Activated B cell treated with CpG ODN at 0.5 μM for 24 hours (primary cell): ENCODE measurements around the gene ETNK1. TPM values are rescaled to one million over a fixed set of nuclear protein-coding genes. Genes with fewer than 3 reads are reported as not detected.

ENCODE experiments used
- ATAC-seq: fragments of 200-7000 bp; cut with Tn5 transposase; one replicate; pipeline ENCODE4 v1.10.0; 2021; ENCODE audit warnings: low read depth, mild to moderate bottlenecking, moderate library complexity
- CTCF ChIA-PET: fragments of 350-600 bp; sonication (Branson Sonifier 250); formaldehyde crosslinking; loops from one replicate; lab custom pipeline; 2021; ENCODE audit warnings: antibody characterized with exemption; lab: Charles Lee
- POLR2A ChIA-PET: fragments of 350-600 bp; sonication (Branson Sonifier 250); formaldehyde crosslinking; loops from one replicate; lab custom pipeline; 2021; ENCODE audit warnings: antibody characterized with exemption; lab: Charles Lee
- DNase-seq: peaks from one replicate; pipeline ENCODE4 v3.0.0; 2022
- H3K27ac Mint-ChIP-seq: one replicate; pipeline ENCODE4 v1.8.0; 2020; ENCODE audit warnings: mixed read lengths
- H3K27me3 Mint-ChIP-seq: one replicate; pipeline ENCODE4 v1.8.0; 2021; ENCODE audit warnings: mixed read lengths
- H3K36me3 Mint-ChIP-seq: one replicate; pipeline ENCODE4 v1.8.0; 2021; ENCODE audit warnings: low read depth, mixed read lengths
- H3K4me1 Mint-ChIP-seq: one replicate; pipeline ENCODE4 v1.8.0; 2021; ENCODE audit warnings: mixed read lengths
- H3K4me3 Mint-ChIP-seq: one replicate; pipeline ENCODE4 v1.8.0; 2020; ENCODE audit warnings: mild to moderate bottlenecking, mixed read lengths
- H3K9me3 Mint-ChIP-seq: one replicate; pipeline ENCODE4 v1.8.0; 2020; ENCODE audit warnings: mixed read lengths
- intact Hi-C: fragments of 100-400 bp; cut with micrococcal nuclease; formaldehyde crosslinking; loops from one replicate; pipeline ENCODE4 v1.15.1; 2024
- total RNA-seq: library from RNA; stranded (reverse); gene quantifications from 2 replicates; pipeline ENCODE4 v1.2.3, GENCODE V29; 2022
- TF ChIP-seq, protein P1 (sequence below): fragments of 200-600 bp; IDR thresholded peaks from one replicate; pipeline ENCODE4 v1.8.0; 2022; ENCODE audit warnings: antibody characterized with exemption, mild to moderate bottlenecking

ETNK1 gene
- total RNA-seq, 1 donor from 2014 or later, result 98.5 TPM

DNA sequence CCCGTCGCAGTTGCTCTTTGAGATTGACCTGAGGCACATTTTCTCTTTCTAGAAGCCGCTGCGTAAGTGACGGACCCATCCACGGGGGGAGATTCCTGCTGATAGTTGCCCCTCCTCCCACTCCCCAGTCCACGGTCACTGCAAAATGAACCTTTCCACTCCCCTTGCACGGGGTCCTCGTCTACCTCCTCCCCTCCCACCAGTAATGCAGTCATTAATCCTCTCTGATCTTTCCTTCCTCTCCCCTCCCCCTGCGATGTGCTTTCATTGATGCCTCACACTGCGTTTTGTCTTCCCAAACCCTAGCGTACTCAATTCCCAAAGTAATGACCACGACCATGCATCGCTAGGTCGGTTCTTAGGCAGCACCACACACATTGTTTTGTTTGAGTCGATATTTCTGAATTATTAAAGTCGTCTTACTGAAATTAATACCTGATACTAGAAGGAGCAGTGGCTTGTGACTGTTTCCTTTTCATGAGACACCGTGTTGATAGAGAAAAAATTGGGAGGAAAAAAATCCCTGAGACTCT is 857 bp downstream of the ETNK1 start:
- peak overlapping the region; percentile 93 for H3K4me3 Mint-ChIP-seq
- peak; percentile 22 for DNase-seq
- peaks cover 8% of the 10 kb centered on the region for H3K27me3 Mint-ChIP-seq
- ATAC-seq, result no peak
- peaks cover 19% of the 10 kb centered on the region for H3K36me3 Mint-ChIP-seq
- H3K27ac Mint-ChIP-seq, result peak overlapping the region; percentile 89
- peaks cover 49% of the 10 kb centered on the region for H3K4me1 Mint-ChIP-seq
- H3K9me3 Mint-ChIP-seq, result no peaks in the 10 kb centered on the region
- ChIA-PET POLR2A (interaction anchor here (1.0 to 2.9 kb wide), 2 partner anchors 81 to 138 kb away, joined by 3 to 40 read pairs; partner anchors contain the start of gene C2CD5), CTCF (no interaction called here)
- TF ChIP-seq, protein P1, sequence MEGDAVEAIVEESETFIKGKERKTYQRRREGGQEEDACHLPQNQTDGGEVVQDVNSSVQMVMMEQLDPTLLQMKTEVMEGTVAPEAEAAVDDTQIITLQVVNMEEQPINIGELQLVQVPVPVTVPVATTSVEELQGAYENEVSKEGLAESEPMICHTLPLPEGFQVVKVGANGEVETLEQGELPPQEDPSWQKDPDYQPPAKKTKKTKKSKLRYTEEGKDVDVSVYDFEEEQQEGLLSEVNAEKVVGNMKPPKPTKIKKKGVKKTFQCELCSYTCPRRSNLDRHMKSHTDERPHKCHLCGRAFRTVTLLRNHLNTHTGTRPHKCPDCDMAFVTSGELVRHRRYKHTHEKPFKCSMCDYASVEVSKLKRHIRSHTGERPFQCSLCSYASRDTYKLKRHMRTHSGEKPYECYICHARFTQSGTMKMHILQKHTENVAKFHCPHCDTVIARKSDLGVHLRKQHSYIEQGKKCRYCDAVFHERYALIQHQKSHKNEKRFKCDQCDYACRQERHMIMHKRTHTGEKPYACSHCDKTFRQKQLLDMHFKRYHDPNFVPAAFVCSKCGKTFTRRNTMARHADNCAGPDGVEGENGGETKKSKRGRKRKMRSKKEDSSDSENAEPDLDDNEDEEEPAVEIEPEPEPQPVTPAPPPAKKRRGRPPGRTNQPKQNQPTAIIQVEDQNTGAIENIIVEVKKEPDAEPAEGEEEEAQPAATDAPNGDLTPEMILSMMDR, result no peak
- intact Hi-C loops, result loop anchor here (1.0 to 10.0 kb wide), 9 partner anchors 15 to 1189 kb away; partner anchors contain the start of genes C2CD5, CMAS, GOLT1B and LDHB

DNA sequence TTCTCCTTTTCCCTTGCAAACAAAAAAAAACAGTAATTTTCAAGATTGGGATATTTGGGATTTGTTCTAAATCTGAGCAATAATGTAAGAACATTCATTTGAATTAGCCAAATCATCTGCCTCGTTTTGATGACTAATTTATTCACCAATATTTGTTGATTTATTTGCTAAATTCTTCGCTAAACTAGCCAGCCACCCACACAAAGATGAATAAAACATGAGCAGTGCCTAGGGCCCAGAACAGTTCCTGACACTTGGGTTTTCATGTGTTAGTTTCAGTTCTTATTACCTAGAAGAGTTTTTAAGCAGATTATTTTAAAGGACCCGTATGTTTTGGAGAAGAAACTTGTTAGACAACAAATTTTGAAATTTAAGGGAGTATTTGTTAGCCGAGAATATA is 1.4 kb downstream of the ETNK1 start:
- H3K36me3 Mint-ChIP-seq, result peaks cover 21% of the 10 kb centered on the region
- DNase-seq, result no peak
- H3K27me3 Mint-ChIP-seq, result peaks cover 8% of the 10 kb centered on the region
- peak overlapping the region; percentile 93 for H3K4me3 Mint-ChIP-seq
- H3K9me3 Mint-ChIP-seq, result no peaks in the 10 kb centered on the region
- no peak for ATAC-seq
- peaks cover 52% of the 10 kb centered on the region for H3K4me1 Mint-ChIP-seq
- ChIA-PET POLR2A (interaction anchor here (2.9 kb wide), 1 partner anchor 82 kb away, joined by 40 read pairs; the partner anchor contains the start of gene C2CD5), CTCF (no interaction called here)
- intact Hi-C loops, result loop anchor here (2.0 to 10.0 kb wide), 7 partner anchors 14 to 1189 kb away; partner anchors contain the start of genes GOLT1B, LDHB, PYROXD1 and RECQL
- peak overlapping the region; percentile 89 for H3K27ac Mint-ChIP-seq
- TF ChIP-seq, protein P1, result no peak

DNA sequence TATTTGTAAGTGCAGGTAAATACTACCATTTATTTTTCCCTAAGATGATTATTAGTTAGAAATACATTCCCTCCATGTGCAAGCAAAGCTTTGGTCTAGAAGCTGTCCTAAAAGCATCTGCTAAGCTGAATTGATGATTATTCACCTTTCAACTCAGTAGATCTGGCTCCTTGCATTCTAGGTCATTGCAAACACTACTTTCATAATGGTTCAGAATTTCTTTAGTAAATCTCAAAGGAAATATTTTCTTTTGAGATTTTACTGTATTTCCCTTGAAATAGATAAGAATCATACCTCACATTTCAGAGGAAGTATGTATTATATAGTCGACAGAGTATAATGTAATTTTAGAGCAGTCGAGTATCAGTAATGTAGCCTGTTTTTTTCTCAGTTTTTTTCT is 2.4 kb downstream of the ETNK1 start:
- intact Hi-C loops, result loop anchor here (2.0 to 10.0 kb wide), 7 partner anchors 13 to 1190 kb away; partner anchors contain the start of genes GOLT1B, LDHB, PYROXD1 and RECQL
- ATAC-seq (no peak), DNase-seq (no peak)
- peaks cover 8% of the 10 kb centered on the region for H3K27me3 Mint-ChIP-seq
- H3K9me3 Mint-ChIP-seq, result no peaks in the 10 kb centered on the region
- CTCF ChIA-PET, result interaction anchor here (2.3 kb wide), 1 partner anchor 98 kb away, joined by 10 read pairs; no protein-coding TSS in a partner anchor
- H3K27ac Mint-ChIP-seq, result peak overlapping the region; percentile 50
- peaks cover 25% of the 10 kb centered on the region for H3K36me3 Mint-ChIP-seq
- POLR2A ChIA-PET, result interaction anchor here (2.9 kb wide), 1 partner anchor 83 kb away, joined by 11 read pairs; the partner anchor contains the start of gene C2CD5
- H3K4me3 Mint-ChIP-seq, result peak overlapping the region; percentile 67
- peaks cover 57% of the 10 kb centered on the region for H3K4me1 Mint-ChIP-seq
- TF ChIP-seq, protein P1, result no peak

DNA sequence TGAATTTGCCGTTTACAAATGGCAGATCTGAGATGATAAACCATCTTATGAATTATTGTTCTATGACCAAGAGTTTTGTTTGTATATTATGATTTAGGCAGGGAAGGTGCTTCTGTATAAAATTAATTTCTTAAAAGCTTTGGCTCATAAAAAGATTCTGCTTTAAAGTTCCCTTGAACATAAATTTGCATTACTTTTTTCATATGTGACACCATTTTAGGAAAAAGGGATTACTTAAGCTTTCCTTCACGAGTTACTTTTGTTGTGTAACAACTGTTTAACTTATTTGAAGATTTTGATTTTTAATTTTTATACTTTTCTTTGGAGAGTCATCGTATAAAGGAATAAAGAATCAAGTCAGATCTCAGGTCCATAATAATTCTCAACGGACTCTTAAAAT is 3.3 kb downstream of the ETNK1 start:
- CTCF ChIA-PET, result interaction anchor here (1.5 to 2.3 kb wide), 2 partner anchors 97 to 99 kb away, joined by 3 to 10 read pairs; no protein-coding TSS in a partner anchor
- DNase-seq, result no peak
- H3K4me3 Mint-ChIP-seq, result peak overlapping the region; percentile 50
- peaks cover 33% of the 10 kb centered on the region for H3K36me3 Mint-ChIP-seq
- H3K4me1 Mint-ChIP-seq, result peaks cover 62% of the 10 kb centered on the region
- intact Hi-C loops, result loop anchor here (5.0 to 10.0 kb wide), 6 partner anchors 156 to 1191 kb away; partner anchors contain the start of genes GOLT1B, LDHB, PYROXD1 and RECQL
- POLR2A ChIA-PET, result interaction anchor here (2.9 kb wide), 1 partner anchor 84 kb away, joined by 11 read pairs; the partner anchor contains the start of gene C2CD5
- H3K27ac Mint-ChIP-seq, result no peak overlapping the region
- no peak for ATAC-seq
- TF ChIP-seq, protein P1, result no peak
- H3K9me3 Mint-ChIP-seq, result no peaks in the 10 kb centered on the region
- H3K27me3 Mint-ChIP-seq, result peaks cover under 1% of the 10 kb centered on the region
